Right cardiac atrium (tissue), 5 donors: Measurements from ENCODE around the gene SIK2. TPM values are rescaled to one million over a fixed set of nuclear protein-coding genes. Genes with fewer than 3 reads are reported as not detected.
A peak's percentile ranks its signal among the peaks of the same experiment; 100 is the strongest.

Experiments used
- ATAC-seq, 2 donors: fragments of 200-7000 bp; cut with Tn5 transposase; one replicate each; pipeline versions ENCODE4 v1.8.0 to v1.9.1; 2020; ENCODE audit warnings: moderate library complexity in 2 of 2, mild to moderate bottlenecking in 1 of 2
- DNase-seq, 3 donors: peaks; one replicate each; pipeline ENCODE4 v3.0.0-alpha.2; 2020
- H3K27ac ChIP-seq: one replicate; pipeline ENCODE4 v1.5.1; 2013; ENCODE audit warnings: mild to moderate bottlenecking, low read length, control low read depth, moderate library complexity
- H3K27me3 ChIP-seq: one replicate; pipeline ENCODE4 v1.6.1; 2013; ENCODE audit not compliant: control insufficient read depth, insufficient read depth
- H3K4me1 ChIP-seq: one replicate; pipeline ENCODE4 v1.6.1; 2013; ENCODE audit warnings: low read length; ENCODE audit not compliant: control insufficient read depth, insufficient read depth
- H3K4me3 ChIP-seq: one replicate; pipeline ENCODE4 v1.5.1; 2013; ENCODE audit warnings: low read length, control low read depth
- H3K9me3 ChIP-seq: one replicate; pipeline ENCODE4 v1.6.1; 2013; ENCODE audit warnings: low read length; ENCODE audit not compliant: control insufficient read depth
- WGBS: extraction: QIAGEN DNeasy Blood & Tissue Kit; methylation state at CpG from one replicate; pipeline ENCODE4 v1.1.7; 2013; 5-methylcytosine and 5-hydroxymethylcytosine counted together
- intact Hi-C, 4 donors: fragments of 100-400 bp; cut with DNase I; formaldehyde crosslinking; loops; one replicate each; pipeline versions ENCODE4 v1.11.0 to v1.14.0; 2022 to 2023
- long read RNA-seq, 4 donors: library from polyadenylated mRNA; unstranded; transcript quantifications; one replicate each; pipeline ENCODE4 v2.0.0, GENCODE V29; 2020 to 2021
- polyA plus RNA-seq: library from polyadenylated mRNA; stranded (reverse); fragments of 200-250 nt; gene quantifications from one replicate; pipeline ENCODE4 v1.2.3, GENCODE V29; 2013
- total RNA-seq, 4 donors: library from RNA; stranded (reverse); fragmentation: NEBNext Ultra II Directional; extraction: Animal tissue kit (Norgen Biotek cat#: 25700); gene quantifications; one replicate each; pipeline ENCODE4 v1.2.1, GENCODE V29; 2021
- donor health status: healthy with polysubstance abuse.
- donor health status: DM: no; HTN: yes; CAD: no.
- donor health status: DM: no; HTN: no; CAD: no.
- donor health status: DM: no; HTN: yes; CAD: no; lungs with severe emphysema.
- donor health status: DM: yes; HTN: yes; CAD: no.

Gene SIK2
- total RNA-seq: 10 to 100 TPM; 18.0 to 51.7 (median 21.9) TPM
- 7.4 TPM for polyA plus RNA-seq
- long read RNA-seq, donor 1, full-length matches to known transcripts: 1 of 18 reads
- long read RNA-seq, donor 1, partial matches to known transcripts: 7 of 18 reads
- long read RNA-seq, donor 1, other reads (novel, unspliced or antisense): 10 of 18 reads
- long read RNA-seq, donor 2, full-length matches to known transcripts: 2 of 8 reads
- long read RNA-seq, donor 2, partial matches to known transcripts: 1 of 8 reads
- long read RNA-seq, donor 2, other reads (novel, unspliced or antisense): 5 of 8 reads
- long read RNA-seq, donor 3, full-length matches to known transcripts: 14 of 83 reads
- long read RNA-seq, donor 3, partial matches to known transcripts: 53 of 83 reads
- long read RNA-seq, donor 3, other reads (novel, unspliced or antisense): 16 of 83 reads
- long read RNA-seq, donor 4, partial matches to known transcripts: 0 of 2 reads
- long read RNA-seq, donor 4, other reads (novel, unspliced or antisense): 2 of 2 reads

GRCh38 chr11:111601979-111602864 lies at the start of gene SIK2:
Gene SIK2, plus strand, starts transcription at chr11:111602449. Its CDS starts 115 bp downstream, at chr11:111602564.
- Histone ChIP-seq H3K4me3 (peak within 1 kb of the TSS; percentile 91), H3K27me3 (no peaks in the 10 kb centered on the region), H3K9me3 (no peaks in the 10 kb centered on the region), H3K27ac (peak within 1 kb of the TSS; percentile 86), H3K4me1 (no peaks in the 10 kb centered on the region)
- ATAC-seq (peak; percentile 97 to 98), DNase-seq (peak; percentile 97 to 98 (median 98))
- WGBS: under 1% methylated on average over 100 of the region's 100 CpGs
- intact Hi-C loops: loop anchor here (2.0 to 10.0 kb wide), 4 partner anchors 93 to 240 kb away; no protein-coding TSS in a partner anchor

- intact Hi-C loops: no loop called here
- no peak for DNase-seq
- no peak for ATAC-seq
Observed at GRCh38 chr11:111554532-111554931, 47.7 kb upstream of the SIK2 start.

GRCh38 chr11:111555255-111555654 lies 47.0 kb upstream of the SIK2 start:
- ATAC-seq (no peak), DNase-seq (no peak)
- Histone ChIP-seq H3K4me3 (no peak overlapping the region), H3K27me3 (no peaks in the 10 kb centered on the region), H3K9me3 (no peaks in the 10 kb centered on the region), H3K27ac (no peak overlapping the region), H3K4me1 (no peaks in the 10 kb centered on the region)
- intact Hi-C loops: no loop called here

More at GRCh38 chr11:111554532-111554931, 47.7 kb upstream of the SIK2 start:
- no peaks in the 10 kb centered on the region for H3K27me3 ChIP-seq
- H3K9me3 ChIP-seq: no peaks in the 10 kb centered on the region
- no peak overlapping the region for H3K27ac ChIP-seq
- H3K4me3 ChIP-seq: no peak overlapping the region
- H3K4me1 ChIP-seq: no peaks in the 10 kb centered on the region

GRCh38 chr11:111557425-111558111 lies 44.7 kb upstream of the SIK2 start:
- Histone ChIP-seq H3K4me1 (peaks cover 2% of the 10 kb centered on the region), H3K4me3 (no peak overlapping the region), H3K9me3 (no peaks in the 10 kb centered on the region), H3K27me3 (no peaks in the 10 kb centered on the region), H3K27ac (no peak overlapping the region)
- ATAC-seq (no peak), DNase-seq (no peak)
- intact Hi-C loops: no loop called here
- 83% methylated on average over 5 of the region's 5 CpGs for WGBS

GRCh38 chr11:111559800-111560464 lies 42.3 kb upstream of the SIK2 start:
- 70% methylated on average over 11 of the region's 11 CpGs for WGBS
- DNase-seq (no peak), ATAC-seq (peak in 1 of 2 donors; percentile 39)
- intact Hi-C loops: loop anchor here in 2 of 4 donors (10.0 kb wide), 2 partner anchors 105 to 285 kb away; no protein-coding TSS in a partner anchor
- H3K4me3 ChIP-seq: no peak overlapping the region
- H3K9me3 ChIP-seq: no peaks in the 10 kb centered on the region
- H3K27me3 ChIP-seq: no peaks in the 10 kb centered on the region
- H3K4me1 ChIP-seq: peaks cover 2% of the 10 kb centered on the region
- H3K27ac ChIP-seq: no peak overlapping the region

GRCh38 chr11:111560800-111561199 lies 41.4 kb upstream of the SIK2 start:
- H3K4me3 ChIP-seq: no peak overlapping the region
- no peaks in the 10 kb centered on the region for H3K9me3 ChIP-seq
- peak in 1 of 2 donors; percentile 41 for ATAC-seq
- intact Hi-C loops: loop anchor here in 2 of 4 donors (10.0 kb wide), 2 partner anchors 106 to 284 kb away; no protein-coding TSS in a partner anchor
- no peak overlapping the region for H3K27ac ChIP-seq
- H3K4me1 ChIP-seq: peaks cover 2% of the 10 kb centered on the region
- DNase-seq: no peak
- no peaks in the 10 kb centered on the region for H3K27me3 ChIP-seq
- WGBS: 54% methylated on average over 3 of the region's 3 CpGs

GRCh38 chr11:111561306-111561705 lies 40.9 kb upstream of the SIK2 start:
- Histone ChIP-seq H3K4me1 (peaks cover 2% of the 10 kb centered on the region), H3K27ac (no peak overlapping the region), H3K4me3 (no peak overlapping the region), H3K27me3 (no peaks in the 10 kb centered on the region), H3K9me3 (no peaks in the 10 kb centered on the region)
- DNase-seq (no peak), ATAC-seq (no peak)
- 85% methylated on average over 3 of the region's 3 CpGs for WGBS
- intact Hi-C loops: loop anchor here in 2 of 4 donors (10.0 kb wide), 2 partner anchors 107 to 283 kb away; no protein-coding TSS in a partner anchor

- DNase-seq: no peak
- Histone ChIP-seq H3K27me3 (no peaks in the 10 kb centered on the region), H3K4me1 (peaks cover 2% of the 10 kb centered on the region), H3K27ac (no peak overlapping the region), H3K9me3 (no peaks in the 10 kb centered on the region), H3K4me3 (no peak overlapping the region)
- ATAC-seq: no peak
- intact Hi-C loops: loop anchor here in 2 of 4 donors (10.0 kb wide), 2 partner anchors 107 to 283 kb away; no protein-coding TSS in a partner anchor
- WGBS: 90% methylated on average over 3 of the region's 3 CpGs
Observed at GRCh38 chr11:111561791-111562325, 40.4 kb upstream of the SIK2 start.

- H3K27ac ChIP-seq: no peak overlapping the region
- H3K27me3 ChIP-seq: no peaks in the 10 kb centered on the region
- H3K4me3 ChIP-seq: no peak overlapping the region
- intact Hi-C loops: loop anchor here in 2 of 4 donors (10.0 kb wide), 2 partner anchors 108 to 282 kb away; no protein-coding TSS in a partner anchor
- peaks cover 2% of the 10 kb centered on the region for H3K4me1 ChIP-seq
- 83% methylated on average over 10 of the region's 10 CpGs for WGBS
- H3K9me3 ChIP-seq: no peaks in the 10 kb centered on the region
- no peak for ATAC-seq
- DNase-seq: no peak
Observed at GRCh38 chr11:111562692-111563389, 39.4 kb upstream of the SIK2 start.
